NCI-H1694 treated with DMSO at 0.1 percent for 48 hours (cell line): ENCODE measurements around the gene GPBAR1.

Experiments used
- DNase-seq: peaks from one replicate; lab custom pipeline; 2025; lab: John Stamatoyannopoulos, UW

Gene GPBAR1

DNA sequence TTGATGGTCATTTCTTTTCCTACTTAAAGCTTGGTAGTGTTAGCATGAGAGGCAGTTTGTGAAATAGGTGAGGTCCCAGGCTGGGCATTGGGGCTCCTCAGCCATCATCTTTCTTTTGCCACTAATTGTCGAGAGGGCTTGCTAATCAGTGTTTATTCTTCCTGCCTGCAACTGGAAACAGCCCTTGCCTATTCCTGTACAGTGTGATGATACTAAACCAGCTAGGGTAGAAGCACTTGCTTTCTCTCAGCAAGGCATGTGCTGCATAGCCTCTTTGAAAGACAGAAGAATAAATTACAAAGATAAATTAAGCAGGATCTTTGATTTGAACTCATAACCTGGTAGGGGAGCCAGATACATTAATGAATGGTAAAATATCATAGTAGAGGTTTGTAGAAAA is 16.6 kb upstream of the GPBAR1 start:
- no peak for DNase-seq

DNA sequence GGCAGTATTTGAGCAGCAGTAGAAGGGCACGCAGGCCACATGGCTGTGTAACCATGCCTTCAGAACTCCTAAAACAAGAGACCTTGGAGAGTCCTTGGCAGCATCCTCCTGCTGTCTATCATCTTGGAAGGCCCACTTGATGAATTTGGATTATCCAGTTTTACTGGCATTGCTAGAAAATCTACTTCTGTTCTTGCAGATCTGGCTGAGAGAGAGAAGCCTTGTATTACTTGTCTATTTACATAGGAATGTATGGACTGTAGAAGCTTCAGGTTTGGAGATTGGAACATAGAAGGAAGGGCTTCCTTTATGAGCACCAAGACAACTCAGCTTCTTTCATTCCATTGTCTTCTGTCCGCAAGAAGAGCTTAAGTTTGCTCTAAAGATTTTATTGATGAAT is 16.1 kb upstream of the GPBAR1 start:
- DNase-seq, result no peak

DNA sequence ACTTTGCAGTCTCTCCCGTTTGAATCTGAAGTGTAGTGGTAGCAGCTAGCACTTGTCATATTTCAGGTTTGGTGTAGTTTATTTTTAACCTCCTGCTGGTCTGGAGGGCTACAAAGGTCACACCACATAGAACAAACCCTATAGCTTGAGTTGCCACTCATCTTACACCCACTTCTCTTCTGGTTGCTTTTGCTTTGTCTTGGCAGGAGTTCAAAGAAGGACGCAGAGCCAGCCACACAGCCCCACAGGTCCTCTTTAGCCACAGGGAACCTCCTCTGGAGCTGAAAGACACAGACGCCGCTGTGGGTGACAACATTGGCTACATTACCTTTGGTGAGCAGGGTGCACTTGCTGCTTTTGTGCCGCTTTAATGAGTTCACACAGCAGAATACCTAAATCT is 15.6 kb upstream of the GPBAR1 start:
- no peak for DNase-seq

DNA sequence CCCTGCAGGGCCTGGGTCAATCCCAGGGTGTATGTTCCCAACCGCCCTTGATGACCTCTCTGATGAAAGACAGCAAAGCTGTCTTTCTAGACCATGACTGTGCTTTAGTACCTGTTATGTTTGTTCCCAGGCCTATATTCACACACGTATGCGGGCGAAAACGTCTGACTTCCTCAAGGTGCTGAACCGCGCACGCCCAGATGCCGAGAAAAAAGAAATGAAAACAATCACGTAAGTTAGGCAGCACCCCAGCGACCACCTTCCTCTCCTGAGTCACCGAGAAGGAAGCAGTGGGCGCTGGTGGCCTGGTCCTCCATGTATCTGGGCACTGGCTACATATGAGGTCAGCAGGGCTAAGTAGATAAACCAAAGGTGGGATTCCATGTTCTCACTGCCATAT is 11.1 kb upstream of the GPBAR1 start:
- DNase-seq, result no peak

DNA sequence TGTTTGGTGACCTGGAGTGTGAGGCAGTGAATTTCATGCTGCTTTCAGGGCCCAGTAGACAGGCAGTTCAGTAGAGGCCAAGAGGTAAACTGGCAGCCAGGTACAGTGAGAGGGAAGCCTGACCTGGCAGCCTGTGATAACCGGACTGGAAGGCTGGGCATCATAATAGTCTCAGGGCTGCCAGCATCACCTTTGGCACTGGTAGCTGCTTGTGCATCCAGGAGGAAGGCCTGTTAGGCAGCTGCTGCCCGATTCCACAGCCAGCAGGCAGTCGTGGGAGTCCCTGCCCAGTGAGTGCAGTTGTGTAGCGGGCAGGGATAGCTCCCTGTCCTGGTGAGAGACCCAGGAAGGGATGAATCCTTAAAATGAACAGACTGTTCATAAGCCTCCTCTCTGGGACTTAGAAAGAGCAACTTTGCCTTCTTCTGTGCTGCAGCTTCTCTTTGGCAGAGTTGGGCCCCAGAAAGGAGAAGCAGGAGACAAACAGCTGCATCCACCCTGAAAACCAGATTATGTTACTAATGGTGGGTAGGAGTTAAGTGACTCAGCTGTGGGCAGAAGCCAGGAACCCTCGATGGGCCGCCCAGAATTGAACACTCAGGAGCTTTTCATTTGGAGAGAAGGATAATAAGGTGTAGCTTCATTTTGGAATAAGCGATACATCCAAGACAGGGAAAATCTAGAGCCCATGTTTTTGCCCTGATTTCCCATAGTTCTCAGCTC is 8.1 kb upstream of the GPBAR1 start:
- no peak for DNase-seq

DNA sequence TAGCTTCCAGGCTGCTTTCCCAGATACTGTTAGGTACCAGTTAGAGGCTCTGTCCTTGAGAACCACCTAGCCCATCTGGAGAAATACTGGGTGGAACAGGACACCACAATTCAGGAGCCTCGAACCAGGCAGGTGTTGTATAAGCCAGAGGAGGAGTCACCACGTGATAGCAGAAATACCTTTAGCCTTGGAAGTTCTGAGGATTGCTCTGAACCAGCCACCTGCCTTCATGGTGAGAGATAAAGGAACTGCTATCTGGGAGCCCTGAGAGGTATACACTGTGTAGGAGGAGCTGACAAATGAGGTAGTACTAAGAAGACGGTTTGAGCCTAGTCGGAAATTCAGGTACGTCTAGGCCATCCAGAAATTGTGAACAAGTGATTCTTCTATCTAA is 7.6 kb upstream of the GPBAR1 start:
- no peak for DNase-seq

DNA sequence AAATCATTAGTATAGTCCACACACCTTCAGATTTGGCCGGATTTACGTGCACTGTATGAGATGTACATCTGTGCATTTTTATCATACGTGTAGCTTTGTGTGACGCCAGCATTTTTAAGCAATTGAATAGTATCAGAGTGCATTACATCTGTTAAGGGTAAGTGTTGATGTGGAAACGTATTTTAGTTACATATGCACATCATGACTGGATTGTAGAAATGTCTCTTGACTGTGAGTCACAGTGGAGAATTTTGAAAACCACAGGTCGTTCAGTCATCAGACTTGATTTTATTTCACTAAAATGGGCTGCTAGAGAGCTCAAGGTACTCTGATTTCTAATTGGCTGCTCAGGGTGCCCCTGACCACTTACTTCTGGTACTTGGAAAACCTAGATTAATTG is 5.4 kb upstream of the GPBAR1 start:
- DNase-seq, result no peak

DNA sequence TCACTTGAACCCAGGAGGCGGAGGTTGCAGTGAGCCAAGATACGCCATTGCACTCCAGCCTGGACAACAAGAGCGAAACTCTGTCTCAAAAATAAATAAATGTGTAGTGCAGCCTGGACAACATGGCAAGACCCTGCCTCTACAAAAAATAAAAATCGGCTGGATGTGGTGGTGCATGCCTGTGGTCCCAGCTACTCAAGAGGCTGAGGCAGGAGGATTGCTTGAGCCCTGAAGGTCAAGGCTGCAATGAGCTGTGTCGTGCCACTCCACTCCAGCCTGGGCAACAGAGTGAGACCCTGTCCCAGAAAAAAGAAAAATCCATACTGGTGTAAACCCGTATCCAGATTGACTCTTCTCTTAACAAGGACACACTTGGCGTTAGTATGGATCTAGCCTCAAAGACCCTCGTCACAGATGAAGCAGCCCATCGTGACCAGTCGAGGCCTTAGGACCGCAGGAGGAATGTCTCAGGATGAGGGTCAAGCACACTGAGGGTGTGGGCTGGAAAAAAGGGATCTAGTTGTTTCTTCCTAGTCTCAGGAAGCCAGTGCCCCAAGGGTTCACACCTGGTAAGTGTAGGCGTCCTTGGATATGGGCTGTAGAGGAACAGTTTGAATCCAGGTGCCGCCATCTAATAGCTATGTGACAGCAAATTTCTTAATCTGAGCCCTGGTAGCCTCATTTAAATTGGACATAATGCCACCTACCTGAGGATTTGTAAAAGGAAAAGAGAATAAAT is 4.0 kb upstream of the GPBAR1 start:
- DNase-seq, result no peak

DNA sequence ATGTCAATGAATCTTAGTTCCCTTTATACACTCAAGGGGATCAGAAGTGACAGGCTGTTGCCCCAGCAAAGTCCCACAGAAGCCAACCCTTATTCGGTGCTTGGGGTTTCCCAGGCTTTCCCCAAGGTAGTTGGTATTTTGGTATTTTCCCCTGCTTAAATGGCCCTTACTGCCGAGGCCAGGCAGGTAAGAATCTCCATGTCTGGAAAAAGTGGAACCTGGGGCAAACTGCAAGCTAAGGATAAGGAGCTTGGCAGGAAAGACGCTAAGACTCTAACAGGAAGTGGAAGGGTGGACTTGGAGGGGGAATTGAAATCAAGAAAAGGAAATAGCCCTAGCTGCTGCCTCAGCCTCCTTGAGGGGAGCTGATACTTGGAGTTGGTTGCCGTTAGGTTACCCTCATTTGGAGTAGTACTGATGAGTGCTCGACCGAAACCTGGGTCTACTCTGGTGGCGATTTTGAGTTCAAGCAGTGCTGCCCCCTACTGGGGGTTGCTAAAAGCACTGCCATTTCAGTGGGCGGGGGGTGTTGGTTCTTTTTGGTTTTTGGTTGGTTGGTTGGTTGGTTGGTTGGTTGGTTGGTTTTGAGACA is 3.3 kb upstream of the GPBAR1 start:
- no peak for DNase-seq

DNA sequence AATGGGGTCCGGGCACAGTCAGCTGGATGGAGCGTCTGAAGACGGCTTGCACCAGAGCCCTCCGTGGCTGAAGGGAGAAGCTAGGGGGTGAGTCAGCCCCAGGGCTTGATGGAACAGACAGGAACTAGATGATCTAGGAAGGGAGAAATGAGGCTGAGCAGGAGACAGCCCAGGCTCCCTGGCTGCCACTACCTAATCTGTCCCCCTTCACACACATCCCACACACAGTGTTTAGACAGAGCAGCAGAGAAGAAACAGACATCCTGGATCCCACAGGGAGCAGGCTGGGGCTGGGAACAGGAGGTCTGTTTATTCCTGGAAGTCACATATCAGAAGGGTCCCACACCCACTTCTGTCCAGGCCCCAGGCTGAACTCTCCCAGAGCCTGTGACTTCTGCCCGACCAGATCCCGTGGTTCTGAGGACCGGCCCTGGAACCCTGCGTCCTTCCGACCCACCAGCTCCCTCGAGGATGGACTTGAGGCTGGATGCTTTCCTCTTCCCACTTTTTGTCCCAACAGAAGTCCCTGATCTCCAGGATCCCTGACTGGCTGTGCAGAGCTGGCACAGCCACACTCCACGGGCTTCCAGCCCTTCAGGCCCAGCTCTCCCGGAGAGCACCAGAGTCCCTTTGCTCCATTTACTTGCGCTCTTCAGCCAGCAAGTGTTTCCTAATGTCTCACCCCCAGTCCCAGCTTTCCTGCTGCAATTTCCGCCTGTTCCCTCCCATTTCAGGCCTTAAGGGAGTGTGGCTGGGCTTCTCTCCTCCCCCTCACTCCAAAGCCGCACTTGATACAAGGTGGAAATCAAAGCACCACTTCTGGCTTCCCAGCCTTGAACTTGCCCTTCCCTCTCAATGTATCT is 1.5 kb upstream of the GPBAR1 start:
- no peak for DNase-seq

DNA sequence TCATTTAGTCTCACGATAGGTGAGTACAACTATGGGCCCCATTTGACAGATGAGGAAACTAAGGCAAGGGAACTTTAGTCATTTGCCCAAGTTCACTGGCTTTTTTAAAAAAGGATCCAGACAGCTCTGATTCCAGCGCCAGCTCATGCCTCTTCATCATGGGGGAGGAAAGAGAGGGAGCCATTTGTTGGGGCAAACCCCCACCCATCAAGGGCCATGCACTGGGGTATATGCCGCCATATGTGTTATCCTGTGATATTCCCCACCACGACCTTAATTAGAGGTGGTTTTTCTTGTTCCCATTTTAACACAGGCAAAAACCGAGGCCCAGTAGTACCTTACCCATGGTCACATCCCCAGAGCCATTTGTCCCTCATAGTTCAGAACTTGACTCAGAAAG is 649 bp upstream of the GPBAR1 start:
- DNase-seq, result no peak

DNA sequence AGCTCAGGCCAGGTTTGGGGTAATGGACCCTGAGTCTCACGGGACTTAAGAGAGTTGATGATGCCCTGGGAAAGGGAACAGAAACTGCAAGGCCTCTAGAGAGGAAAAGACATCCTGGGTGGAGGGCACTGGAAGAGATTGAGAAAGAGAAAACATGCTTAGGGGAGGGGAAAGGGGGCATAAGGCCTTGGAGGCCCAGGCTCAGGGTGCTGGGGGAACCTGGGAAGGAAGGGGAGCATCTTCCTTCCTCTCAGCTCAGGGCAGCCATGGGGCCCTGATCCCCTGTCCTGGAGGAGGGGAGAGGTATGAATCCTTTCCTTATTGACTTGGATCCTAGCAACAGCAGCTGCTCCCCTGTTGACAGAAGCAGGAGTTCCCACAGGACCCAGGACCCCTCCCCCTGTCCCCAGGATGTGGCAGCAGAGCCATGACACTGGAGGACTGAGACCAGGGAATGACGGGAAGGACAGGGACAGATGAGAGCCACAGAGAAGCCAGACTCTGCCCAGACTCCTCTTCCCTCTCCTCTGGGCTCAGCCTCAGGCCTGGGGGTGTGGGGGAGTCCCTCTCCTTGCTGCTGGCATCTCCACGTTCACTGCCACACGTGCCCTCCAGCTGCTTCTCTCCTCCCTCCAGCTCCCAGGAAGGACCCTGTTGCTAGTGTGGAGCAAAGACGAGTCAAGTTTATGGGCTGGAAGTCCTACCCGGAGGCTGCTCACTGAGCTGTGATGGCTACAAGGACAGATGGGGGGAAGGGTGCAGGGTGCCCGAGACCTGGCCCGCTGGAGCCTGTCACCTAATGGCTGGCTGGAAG is 815 bp downstream of the GPBAR1 start:
- no peak for DNase-seq

DNA sequence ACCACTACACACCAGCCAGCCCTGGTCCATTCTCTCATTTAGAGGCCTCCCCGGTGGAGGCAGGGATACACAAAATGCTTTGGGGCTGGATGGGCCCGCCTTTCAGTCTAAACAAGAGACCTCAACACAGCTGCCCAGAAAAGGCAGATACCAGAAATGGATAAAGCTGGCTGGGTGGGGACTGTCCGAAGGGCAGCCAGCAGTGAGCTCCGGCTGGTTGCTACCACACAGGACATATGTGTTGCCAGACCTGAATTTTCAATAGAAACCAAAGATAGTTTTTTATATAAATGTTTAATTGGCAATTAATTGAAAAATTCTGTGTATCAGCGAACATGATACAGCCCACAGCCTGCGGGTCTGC is 1.4 kb downstream of the GPBAR1 start:
- no peak for DNase-seq

DNA sequence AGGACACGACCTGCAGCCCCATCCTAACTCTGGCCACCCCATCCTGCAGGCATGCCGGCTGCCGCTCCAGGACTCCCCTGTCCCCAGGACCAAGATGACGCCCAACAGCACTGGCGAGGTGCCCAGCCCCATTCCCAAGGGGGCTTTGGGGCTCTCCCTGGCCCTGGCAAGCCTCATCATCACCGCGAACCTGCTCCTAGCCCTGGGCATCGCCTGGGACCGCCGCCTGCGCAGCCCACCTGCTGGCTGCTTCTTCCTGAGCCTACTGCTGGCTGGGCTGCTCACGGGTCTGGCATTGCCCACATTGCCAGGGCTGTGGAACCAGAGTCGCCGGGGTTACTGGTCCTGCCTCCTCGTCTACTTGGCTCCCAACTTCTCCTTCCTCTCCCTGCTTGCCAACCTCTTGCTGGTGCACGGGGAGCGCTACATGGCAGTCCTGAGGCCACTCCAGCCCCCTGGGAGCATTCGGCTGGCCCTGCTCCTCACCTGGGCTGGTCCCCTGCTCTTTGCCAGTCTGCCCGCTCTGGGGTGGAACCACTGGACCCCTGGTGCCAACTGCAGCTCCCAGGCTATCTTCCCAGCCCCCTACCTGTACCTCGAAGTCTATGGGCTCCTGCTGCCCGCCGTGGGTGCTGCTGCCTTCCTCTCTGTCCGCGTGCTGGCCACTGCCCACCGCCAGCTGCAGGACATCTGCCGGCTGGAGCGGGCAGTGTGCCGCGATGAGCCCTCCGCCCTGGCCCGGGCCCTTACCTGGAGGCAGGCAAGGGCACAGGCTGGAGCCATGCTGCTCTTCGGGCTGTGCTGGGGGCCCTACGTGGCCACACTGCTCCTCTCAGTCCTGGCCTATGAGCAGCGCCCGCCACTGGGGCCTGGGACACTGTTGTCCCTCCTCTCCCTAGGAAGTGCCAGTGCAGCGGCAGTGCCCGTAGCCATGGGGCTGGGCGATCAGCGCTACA is 2.1 kb downstream of the GPBAR1 start:
- DNase-seq, result no peak

DNA sequence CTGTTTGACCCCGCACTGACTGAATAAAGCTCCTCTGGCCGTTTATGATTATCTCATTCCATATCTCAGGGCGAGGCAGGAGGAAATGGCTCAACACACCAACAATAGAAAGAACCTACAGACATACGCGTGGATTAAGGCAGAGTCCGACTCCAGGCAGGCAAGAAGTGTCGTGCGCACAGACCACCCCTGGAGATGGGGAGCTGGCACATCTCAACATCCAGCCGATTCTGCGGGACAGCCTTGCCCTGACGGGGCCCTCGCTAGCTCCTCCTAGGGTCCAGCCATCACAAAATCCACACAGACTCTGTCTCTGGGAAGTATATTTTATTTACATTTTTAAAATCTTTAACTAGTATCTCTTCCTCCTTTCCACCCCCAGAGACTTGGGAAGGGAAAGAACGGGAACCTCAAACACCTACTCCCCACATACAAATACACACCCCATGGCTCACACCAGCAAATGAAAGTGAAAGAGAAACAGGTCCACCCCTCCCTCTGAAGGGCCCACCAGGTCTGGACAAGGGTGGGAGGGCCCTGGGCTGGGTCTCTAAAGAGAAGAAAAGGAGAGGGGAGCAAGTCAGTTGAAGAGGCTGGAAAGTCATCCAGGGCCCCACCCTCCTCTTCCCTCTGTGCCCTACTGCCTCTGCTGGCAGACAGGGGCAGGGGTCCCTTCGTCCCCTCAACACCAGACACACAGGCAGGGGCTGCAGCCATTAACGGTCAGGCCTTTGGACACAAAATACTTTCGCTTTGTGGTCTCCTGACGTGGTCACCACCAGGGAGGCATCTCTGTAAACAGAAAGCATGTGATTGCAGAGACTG is 3.2 kb downstream of the GPBAR1 start:
- no peak for DNase-seq

DNA sequence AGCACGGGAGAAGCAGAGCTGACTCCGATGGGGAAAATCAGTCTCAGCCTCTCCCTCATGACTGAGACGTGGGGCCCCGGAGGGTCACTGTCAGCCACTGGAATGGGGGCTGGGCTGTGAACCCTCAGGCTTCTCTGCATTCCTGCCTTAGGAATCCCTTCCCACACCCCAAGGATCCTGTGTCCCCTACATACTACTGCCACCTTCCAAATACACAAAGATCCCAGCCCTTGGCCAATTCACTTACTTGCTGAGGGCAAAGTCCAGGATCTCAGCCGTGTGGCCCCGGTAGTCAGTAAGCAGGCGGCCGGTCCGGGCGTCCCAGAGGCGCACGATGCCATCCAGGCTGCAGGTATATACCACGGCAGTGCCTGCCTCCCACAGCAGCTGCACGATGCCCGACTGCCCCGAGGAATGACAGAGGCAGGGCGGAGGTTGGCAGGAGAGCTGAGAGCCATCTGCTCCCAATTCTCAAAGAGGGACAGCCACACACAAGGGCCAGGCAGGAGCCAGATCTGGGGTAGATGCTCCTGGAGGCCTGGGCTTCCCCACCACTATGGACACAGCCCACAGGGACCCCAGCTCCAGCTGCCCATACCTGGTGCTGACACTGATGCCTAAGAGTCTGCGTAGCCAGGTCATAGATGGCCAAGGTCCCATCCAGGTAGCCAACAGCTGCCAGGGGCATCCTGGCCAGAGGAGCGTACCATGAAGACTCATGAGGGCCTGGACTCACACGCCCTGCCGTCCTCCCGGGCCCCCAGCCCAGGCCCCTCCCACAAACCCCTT is 4.2 kb downstream of the GPBAR1 start:
- DNase-seq, result no peak

DNA sequence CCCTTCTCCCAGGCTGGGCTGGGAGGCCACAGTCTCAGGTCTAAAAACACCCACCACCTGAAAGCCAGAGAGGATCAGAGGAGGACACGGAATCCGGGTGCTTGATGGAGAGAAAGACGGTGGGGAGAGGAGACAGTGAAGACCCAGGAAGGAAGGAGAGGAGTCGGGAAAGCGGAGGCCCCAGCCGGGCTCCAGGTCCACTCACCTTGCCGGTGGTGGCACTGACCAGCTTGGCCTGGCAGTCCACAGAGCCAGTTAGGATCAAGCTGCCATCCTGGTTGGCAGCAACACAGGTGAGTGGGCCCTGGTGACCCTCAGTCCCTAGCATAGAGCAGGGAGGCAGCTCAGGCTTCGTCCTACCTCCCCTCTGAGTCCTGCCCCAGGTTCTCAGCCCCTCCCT is 4.8 kb downstream of the GPBAR1 start:
- DNase-seq, result no peak

DNA sequence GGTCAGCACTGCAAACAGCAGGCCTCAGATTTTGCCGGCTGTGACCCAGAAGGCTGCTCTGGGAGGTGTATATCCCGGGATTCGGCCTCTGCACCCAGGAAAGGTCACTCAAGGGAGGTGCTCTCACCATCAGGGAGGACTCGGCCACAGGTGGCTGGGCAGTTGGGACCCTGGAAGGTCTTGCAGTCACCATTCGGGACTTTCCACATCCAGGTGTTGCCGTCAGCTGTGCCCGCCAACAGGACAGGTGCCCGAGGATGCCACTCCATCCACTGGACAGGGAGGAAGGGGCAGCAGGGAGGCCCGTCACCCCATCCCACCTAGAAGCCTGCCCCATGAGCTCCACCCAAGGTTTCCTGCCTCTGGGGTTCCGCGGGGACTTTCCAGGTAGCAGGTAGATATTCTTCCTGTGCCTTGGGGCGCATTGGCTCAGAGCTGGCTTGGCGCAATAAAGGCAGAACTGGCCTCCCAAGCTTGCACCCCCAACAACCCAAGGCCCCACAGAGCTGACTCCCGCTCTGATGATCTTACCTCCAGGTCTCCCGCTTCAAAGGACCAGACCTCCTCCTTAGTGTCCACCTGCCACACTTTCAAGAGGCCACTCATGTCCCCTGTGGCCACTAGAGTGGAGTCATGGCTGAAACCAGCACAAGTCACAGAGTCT is 5.6 kb downstream of the GPBAR1 start:
- no peak for DNase-seq
